Posterior vena cava (tissue), 2 donors: ENCODE measurements around the gene FAM181B. TPM values are rescaled to one million over a fixed set of nuclear protein-coding genes. Genes with fewer than 3 reads are reported as not detected.

Experiments used
- DNase-seq: peaks from one replicate; pipeline ENCODE4 v3.0.0-alpha.2; 2020; ENCODE audit warnings: low spot score
- intact Hi-C, 2 donors: fragments of 100-400 bp; cut with DNase I; formaldehyde crosslinking; loops; one replicate each; pipeline versions ENCODE4 v1.14.1 to v1.14.2; 2022 to 2023
- total RNA-seq, 2 donors: library from RNA; stranded (reverse); fragmentation: NEBNext Ultra II Directional; extraction: Animal tissue kit (Norgen Biotek cat#: 25700); gene quantifications; one replicate each; pipeline ENCODE4 v1.2.1, GENCODE V29; 2021
- donor health status: DM: yes; HTN: yes; CAD: no.
- donor health status: DM: yes; HTN: yes; CAD: no.

Gene FAM181B
- total RNA-seq, 2 donors from 2014 or later = 0.42 to 0.67 TPM

DNA sequence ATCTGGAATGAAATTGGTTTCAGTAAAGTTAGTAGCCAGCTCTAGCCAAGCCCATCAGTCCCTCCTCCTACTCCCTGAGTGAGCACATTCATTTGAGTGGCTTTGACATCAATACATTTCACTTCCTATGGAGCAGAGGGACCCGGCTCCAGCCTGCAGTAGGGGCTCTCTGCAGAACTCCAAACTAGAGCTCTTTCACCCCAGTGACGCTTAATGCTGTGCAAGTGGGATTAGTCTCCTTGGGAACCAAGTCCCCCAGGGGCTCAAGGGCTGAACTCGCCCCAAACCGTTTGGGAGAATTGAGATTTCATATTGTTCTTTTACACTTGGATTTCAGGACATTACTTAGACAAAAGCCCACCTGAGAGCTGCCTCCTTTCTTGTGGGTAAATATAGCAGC is 4.4 kb upstream of the FAM181B start:
- DNase-seq = no peak
- intact Hi-C loops = no loop called here

DNA sequence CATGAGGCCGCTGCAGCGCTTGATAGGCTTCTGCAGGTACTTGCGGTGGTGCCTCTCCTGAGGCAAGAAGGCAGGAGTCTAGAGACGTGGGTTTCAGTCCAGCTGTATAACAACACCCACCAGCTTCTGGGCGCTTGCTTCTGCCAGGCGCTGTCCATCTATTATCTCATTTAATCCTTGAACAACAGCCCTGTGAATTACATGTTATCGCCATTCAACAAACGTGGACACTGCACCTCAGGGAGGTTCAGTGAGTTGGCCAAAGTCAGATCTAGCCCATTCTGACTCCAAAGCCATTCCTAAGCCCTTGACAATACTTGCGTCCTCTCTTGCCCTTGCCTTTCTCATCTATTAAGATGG is 436 bp upstream of the FAM181B start:
- intact Hi-C loops = no loop called here
- no peak for DNase-seq

DNA sequence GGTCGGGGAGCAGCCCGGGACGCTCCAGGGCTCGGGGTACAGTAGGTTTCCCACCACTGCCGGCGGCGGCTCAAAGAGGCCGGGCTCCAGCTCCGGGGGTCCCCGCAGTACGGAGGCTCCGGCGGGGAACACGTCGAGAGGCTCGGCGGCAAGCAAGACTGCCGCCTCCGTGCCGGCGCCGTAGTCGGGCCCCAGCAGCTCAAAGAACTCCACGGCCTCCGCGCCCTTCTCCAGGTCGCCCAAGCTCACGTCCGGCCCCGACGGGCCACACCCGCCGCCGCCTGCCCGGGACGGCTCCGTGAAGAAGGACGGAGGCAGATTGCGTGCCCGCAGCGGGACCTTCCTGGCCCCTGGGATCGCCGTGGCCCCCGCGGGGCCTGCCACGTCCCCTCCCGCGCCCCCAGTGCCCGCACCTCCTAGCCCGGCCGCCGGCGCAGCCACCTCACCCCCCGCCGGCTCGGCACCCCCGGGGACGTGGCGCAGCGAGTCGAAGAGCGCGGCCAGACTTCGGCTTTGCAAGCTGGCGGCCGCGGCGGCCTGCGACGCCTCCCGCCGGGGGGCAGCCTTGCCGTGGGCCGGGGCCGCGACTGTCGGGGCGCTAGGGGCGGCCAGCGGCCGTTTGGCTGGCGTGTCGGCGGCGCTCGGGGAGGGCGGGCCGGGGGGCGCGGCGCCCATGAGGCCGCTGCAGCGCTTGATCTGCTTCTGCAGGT is 775 bp downstream of the FAM181B start:
- no peak for DNase-seq
- intact Hi-C loops = no loop called here

DNA sequence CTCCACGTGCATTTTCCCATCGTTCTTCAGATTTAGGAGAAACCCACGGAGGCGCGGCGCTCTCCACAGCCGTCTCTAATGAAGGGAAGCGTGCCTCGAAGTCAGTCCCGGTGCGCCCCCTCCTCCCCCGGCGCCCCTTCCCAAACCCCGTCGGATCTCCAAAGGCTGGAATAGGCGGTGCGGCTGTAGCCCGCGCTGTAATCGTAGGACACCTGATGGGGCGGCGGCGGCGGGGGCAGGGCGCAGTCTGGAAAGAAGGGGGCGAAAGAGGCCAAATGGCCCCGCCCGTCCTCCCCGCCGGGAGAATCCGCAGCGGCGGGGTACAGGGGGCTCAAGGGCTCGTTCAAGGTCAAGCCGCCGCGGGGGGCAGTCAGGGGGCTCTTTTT is 1.3 kb downstream of the FAM181B start:
- intact Hi-C loops = no loop called here
- no peak for DNase-seq

DNA sequence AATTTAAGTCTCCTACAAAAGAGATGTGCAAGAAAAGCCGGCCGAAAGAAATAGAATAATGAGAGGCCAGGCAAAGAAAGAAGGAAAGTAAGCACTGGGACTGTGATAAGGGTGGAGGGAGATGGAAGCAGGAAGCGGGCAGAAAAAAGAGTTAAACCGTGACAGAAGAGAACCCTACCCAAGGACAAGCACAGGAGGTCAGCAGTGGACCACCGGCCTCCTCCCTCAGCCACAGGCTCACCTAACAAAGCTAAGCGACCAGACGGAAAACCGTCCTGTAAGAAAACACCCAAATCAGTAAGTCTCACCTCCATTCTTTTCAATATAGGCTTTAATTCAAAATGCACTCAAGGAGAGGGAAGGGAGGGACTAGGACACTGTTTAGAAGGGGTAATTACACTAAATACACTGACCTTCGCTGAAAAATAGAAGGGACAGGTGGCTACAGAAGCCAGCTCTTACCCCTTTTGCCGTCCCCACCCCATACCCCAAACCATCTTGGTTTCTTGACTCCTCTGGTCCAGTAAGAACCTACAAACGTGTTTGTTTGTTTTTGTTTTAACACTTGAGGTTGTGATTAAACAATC is 1.9 kb downstream of the FAM181B start:
- no peak for DNase-seq
- intact Hi-C loops = no loop called here

DNA sequence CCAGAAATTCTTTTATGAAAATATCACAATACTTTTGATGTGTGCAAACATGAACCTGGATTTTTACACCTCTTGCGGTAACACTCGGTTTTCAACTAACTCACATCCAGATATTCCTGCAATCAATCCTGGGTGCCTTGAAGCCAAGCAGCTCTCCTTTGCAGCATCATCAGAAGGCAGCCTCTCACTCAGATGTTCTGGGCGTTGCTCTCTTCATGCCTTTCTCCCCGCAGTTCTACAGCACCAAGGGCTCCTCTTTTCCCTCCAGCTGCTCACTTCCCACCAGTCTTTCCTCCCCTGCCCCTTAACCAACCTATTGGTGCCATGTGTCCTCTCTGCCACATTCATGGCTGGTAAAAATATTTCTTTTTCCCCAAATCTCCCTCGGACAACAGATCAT is 2.9 kb downstream of the FAM181B start:
- DNase-seq = no peak
- intact Hi-C loops = no loop called here

DNA sequence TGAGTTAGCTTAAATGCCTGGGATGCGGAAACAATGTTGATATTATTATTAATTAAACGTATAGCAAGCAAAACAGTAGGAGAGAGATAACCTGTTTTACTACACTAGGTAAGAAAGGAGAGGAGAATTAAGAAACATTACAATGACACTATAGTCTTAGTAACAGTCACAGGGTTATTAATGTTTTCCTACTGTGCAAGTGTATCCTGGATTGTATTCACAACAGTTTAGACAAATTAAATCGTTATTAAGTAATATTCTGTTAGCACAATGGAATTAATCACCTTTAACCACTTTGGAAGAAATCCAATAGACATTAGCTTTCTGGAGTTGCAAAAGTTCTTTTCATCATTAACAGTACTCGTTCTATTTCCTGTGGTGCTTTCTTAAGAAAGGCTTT is 3.4 kb downstream of the FAM181B start:
- intact Hi-C loops = no loop called here
- DNase-seq = no peak

DNA sequence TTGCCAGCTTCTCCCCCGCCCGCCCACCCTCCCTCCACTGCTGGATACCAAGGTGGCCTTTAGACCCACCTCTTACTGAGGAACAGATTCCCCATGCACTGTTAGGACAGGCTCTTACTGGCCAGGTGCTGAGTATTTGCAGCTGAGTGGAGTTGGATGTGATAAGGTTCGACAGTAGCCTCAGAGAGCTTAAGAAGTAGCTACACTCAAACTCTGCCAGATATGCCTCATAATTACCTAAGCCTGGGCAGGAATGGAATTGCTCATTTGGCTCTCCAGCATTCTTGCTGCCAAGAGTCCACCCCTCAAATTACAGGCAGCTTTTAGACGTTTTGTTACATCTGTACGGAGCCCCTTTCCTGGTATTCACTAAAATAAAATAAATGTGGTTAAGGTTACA is 9.6 kb downstream of the FAM181B start:
- DNase-seq = no peak
- intact Hi-C loops = loop anchor here in 1 of 2 donors (10.0 kb wide), 1 partner anchor 131 kb away; no protein-coding TSS in a partner anchor

DNA sequence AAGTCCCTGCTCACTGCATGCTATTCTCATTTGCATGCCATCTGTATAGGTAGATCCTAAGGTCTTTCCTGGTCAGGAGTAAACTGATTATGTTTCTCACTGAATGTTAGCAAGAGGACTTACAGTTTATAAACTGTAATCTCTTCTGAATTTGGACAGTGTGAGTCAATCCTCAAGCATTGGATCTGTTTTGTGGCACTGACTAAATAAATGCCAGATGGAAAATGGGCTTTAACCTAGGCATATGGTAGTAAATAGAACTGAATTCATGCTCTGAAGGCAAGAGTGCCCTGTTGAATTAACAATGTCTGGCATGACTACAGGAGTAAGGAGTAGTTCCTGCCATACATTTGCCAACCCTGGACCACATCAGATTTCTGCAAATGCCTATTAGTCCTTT is 11.4 kb downstream of the FAM181B start:
- intact Hi-C loops = loop anchor here in 1 of 2 donors (10.0 kb wide), 1 partner anchor 133 kb away; no protein-coding TSS in a partner anchor

DNA sequence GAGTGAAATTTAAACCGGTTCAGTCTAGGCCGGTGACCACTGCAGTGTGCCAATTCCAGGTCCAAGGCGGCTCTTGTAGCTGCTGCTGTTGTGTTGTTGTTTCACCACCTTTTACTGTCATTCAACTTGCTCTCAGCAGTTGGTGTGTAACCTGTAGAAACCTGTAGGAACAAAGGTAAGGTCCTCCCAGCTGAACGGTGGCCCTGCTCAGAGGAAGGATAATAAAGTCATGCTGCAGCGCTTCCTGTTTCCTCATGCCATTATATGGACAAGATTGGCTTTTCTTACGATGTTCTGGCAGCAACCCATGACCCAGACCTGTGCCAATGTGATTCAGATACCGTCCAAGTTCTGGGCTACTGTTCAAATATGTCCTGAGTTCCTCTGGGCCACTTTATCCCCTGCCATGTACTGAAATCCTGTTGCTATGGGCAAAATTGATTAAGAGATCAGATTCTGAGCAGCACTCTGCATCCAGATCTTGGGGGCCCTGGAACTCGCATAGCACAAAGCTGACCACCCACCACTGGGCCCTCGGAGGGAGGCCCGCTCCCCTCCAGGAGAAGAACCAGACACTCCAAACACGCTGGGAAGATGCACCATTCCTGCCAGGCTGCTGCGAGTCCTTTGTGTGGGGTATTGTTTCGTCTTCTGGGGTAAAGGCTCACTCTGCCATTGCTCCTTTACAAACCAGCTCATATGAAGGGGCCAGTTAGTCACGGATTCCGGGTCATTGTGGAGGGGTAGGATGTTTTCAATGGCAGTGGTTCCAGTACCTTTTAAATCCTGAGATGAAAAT is 13.2 kb downstream of the FAM181B start:
- no peak for DNase-seq
- intact Hi-C loops = loop anchor here in 1 of 2 donors (10.0 kb wide), 1 partner anchor 134 kb away; no protein-coding TSS in a partner anchor

More for the DNA sequence above, 11.4 kb downstream of the FAM181B start:
- DNase-seq = no peak

DNA sequence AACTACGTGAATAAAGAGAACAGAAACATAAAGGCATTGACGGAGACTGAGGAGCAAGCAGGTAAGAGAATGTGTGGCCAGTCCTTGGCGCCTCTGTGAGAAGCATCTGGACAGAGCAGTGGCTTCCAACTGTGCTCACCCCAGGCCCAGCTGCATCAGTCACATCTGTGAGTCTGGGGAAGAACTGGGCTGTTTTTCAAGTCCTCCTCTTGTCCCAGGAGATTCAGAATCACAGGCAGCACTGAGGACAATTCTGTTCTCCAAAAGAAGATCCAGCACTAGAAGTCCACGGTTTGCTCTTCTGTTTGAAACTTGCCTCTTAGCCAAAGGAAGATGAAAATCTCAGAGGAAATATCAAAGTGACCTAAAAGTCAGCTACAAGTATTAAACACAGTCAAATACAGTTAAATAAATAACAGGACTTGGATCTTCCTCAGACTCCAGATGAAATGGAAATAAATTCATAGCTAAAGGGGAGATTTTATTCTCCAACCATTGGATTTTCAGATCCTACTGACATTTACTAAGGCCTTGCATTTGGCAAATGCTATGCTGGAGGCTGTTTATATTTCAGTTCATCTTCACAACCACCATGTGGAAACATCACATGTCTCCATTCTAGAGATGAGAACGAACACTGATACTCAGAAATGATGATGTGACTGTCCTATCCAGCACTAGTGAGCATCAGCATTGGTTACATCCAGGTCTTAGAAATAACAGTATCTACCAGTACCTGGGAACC is 14.1 kb downstream of the FAM181B start:
- intact Hi-C loops = loop anchor here in 1 of 2 donors (5.0 to 10.0 kb wide), 2 partner anchors 135 to 183 kb away; partner anchors contain the start of genes DDIAS and PRCP
- no peak for DNase-seq

DNA sequence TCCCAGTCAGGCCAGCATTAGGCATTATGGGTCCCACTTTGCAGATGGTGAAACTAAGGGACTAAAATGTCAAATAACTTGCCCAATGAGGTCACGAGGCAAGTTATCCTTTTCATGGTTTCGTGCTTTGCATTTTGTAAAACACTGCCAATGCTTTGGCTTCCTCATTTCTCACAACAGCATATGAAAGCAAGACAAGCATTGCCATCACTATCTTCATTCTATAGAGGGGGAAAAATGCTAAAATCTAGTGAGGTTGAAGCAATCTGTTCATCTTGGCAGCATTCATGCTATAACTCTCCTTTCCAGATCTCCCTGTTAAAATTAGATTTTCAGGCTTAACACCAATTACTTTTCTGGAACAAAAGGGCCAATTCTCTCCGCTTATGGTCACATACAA is 14.8 kb downstream of the FAM181B start:
- no peak for DNase-seq
- intact Hi-C loops = loop anchor here in 1 of 2 donors (5.0 kb wide), 1 partner anchor 183 kb away; the partner anchor contains the start of genes DDIAS and PRCP

DNA sequence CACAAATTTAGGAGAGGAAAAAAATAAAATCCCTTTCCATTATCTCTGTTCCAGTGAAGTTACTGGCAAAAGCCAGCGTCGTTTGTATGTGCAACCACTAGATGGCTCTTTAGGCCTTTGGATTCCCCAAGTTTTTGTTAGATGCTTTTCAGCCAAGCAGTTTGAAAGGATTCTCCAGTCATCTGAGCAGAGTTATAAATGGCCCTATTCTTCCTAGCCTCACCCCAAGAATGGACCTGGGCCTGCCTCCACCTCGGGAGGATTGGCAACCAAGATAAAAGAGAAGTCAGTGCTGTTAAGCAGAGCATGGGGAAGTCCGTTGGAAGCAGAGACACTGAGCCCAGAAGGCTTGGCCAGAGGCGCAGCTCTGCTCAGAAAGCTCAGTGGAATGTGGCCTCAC is 15.4 kb downstream of the FAM181B start:
- no peak for DNase-seq
- intact Hi-C loops = loop anchor here in 1 of 2 donors (5.0 kb wide), 1 partner anchor 184 kb away; the partner anchor contains the start of genes DDIAS and PRCP

DNA sequence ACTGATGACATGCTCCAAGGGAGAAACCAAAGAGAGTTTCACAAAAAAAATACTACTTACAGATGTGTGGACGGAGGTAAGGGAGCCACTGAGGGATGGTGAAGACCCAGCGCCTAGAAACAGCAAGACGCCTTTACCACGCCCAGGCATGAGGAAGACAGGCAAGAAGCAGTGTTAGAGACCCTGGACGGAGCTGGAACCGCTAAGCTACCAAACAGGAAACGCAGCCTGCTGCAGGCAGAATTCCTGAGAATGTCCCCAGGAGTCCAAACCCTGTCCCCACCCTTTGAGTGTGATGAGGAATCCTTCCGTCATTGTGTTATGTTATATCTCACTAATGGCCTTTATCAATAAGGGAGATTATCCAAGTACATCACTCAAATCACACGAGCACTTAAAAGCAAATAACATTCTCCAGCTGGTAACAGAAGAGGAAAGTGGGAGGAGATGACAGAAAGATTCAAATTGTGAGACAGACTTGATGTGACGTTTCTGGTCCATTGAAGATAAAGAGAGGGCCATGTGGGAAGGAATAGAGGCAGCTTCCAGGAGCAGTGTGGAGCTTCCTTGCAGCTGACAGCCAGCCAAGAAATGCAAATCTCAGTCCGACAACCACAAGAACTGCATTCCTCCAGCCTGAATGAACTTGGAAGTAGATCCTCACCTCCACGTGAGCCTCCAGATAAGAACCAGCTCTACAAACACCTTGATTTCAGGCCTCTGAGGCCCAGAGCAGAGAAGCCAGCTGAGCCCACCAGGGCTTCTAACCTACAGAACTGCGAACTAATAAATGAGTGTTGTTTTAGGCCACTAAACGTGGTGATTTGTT is 19.1 kb downstream of the FAM181B start:
- intact Hi-C loops = loop anchor here in 1 of 2 donors (5.0 kb wide), 1 partner anchor 188 kb away; the partner anchor contains the start of genes DDIAS and PRCP
- DNase-seq = no peak

DNA sequence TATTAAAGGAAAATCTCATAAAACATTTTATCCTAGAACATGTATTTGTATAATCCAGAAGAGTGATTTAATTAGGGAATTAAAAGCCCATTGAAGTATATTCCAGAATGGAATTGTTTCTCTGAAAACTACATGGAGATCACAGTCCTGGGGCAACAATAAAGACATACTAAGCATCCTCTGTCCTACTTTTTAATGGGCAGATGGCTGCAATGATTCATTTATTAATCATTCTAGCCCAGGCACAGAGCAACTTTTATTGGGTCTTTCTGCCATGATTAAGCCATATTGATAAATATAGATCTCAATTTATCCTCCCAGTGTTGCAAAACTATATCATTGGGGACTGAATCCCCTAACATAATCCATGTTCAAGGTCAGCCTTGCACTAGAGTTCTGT is 22.0 kb downstream of the FAM181B start:
- intact Hi-C loops = no loop called here
- no peak for DNase-seq

DNA sequence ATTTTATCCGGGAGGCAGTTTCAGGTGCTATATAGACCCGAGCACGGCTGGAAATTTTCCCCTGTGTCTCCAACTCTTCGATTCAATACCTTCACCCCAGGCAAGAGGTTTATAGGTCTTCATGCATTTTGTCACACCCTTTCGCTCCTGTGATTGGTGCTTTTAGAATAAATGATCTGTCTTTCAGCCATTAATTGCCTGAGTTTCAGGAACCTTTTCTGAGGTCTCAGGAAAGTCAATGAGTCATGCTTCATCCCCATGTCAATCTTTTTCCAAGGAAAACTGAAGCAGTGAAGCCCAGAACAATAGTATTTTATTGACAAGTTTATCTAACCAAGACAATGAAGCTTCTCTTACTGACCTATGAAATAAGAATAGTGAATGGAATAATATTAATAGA is 29.9 kb downstream of the FAM181B start:
- intact Hi-C loops = no loop called here
- no peak for DNase-seq

DNA sequence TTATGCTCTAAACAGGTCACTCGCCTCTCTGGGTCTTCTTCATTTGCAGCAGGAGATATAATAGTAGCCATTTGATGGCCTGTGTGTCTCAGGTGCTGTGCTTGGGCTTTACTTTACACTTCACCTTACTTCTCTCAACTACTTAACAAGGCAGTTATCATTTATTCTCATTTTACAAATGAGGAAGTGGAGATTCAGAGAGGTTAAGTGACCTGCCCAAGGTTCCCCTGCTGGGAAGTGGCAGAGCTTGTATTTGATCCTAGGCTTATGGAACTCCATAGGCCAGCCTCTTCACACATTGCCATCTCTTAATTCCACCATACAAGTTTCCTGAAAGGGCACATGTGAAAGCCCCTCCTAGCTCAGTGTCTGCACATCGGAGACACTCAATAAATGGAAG is 30.4 kb downstream of the FAM181B start:
- DNase-seq = no peak
- intact Hi-C loops = no loop called here

DNA sequence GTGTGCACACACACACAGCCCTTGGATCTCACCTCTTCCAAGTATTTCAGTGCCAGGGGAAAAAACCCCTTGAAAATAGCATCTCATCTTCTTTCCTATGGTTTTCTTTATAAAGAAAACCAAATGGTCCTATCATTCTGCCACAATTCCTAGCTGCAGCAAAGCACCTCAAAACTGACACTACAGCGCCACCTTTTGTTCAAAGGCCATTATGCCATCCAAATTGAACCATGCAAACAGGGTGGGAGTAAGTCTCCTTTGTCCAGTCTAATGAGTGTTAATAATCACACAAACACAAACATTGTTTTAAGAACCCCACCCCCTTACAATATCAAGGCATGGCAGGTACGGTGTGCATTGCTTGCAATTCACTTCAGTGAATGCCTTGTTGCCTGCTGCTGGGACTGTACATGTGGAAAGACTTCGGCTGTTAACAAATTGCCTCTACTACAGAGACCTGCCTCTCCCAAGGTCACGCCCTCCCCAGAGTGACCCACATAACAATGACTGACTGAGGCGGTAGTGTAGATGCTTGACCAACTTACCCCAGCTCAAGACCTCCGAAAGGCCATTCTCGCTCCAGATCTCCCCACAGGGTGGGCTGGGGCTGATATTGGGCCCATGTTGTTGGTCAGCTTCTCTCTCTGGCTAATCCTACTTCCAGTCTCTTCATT is 31.7 kb downstream of the FAM181B start:
- intact Hi-C loops = no loop called here
- no peak for DNase-seq
